ENCODE measurements around the gene PTPRD. TPM values are rescaled to one million over a fixed set of nuclear protein-coding genes. Genes with fewer than 3 reads are reported as not detected.

The PTPRD gene
- total RNA-seq, 1 donor from 2014 or later = 136 TPM

DNA sequence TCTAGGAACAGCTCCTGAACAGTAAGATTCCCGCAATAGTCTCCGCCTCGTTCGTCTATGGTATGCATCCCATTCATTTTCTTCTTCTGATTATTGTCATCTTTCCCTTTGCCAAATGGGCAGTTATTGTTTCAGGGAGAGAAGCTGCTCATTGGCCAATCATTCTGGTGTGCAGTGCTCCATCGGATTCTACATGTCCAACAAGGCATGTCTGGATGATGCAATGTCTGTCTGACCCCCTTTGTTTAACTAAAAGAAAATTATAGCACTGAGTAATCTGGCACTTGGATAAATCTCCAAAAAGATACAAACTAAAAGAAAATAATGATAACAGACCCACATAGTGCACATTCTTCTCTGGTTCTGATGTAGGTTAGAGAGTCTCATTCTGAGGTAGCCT is 2297.6 kb downstream of the PTPRD start:
- H3K36me3 ChIP-seq = no peaks in the 10 kb centered on the region
- no peak overlapping the region for H3K4me2 ChIP-seq
- Mint-ChIP-seq H3K27me3 (ENCODE audit: insufficient read depth, low read depth) (no peaks in the 10 kb centered on the region), H3K9me3 (peaks cover 2% of the 10 kb centered on the region), H3K36me3 (peaks cover 19% of the 10 kb centered on the region), H3K4me1 (no peaks in the 10 kb centered on the region), H3K4me3 (no peak overlapping the region), H3K27ac (no peak overlapping the region)
- H3K9ac ChIP-seq = no peak overlapping the region
- no peak for DNase-seq (ENCODE audit: low spot score)
- no peak for TF ChIP-seq EZH2 (IDR thresholded peaks at IDR 0.05)
- no peak for TF ChIP-seq EZH2phosphoT487 (IDR thresholded peaks at IDR 0.05)
- TF ChIP-seq, protein P1, sequence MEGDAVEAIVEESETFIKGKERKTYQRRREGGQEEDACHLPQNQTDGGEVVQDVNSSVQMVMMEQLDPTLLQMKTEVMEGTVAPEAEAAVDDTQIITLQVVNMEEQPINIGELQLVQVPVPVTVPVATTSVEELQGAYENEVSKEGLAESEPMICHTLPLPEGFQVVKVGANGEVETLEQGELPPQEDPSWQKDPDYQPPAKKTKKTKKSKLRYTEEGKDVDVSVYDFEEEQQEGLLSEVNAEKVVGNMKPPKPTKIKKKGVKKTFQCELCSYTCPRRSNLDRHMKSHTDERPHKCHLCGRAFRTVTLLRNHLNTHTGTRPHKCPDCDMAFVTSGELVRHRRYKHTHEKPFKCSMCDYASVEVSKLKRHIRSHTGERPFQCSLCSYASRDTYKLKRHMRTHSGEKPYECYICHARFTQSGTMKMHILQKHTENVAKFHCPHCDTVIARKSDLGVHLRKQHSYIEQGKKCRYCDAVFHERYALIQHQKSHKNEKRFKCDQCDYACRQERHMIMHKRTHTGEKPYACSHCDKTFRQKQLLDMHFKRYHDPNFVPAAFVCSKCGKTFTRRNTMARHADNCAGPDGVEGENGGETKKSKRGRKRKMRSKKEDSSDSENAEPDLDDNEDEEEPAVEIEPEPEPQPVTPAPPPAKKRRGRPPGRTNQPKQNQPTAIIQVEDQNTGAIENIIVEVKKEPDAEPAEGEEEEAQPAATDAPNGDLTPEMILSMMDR (IDR thresholded peaks at IDR 0.05) = no peak
- H4K20me1 ChIP-seq (ENCODE audit: low read depth) = no peaks in the 10 kb centered on the region
- no peak overlapping the region for H3K4me3 ChIP-seq
- no peaks in the 10 kb centered on the region for H3K9me3 ChIP-seq (ENCODE audit: low read depth)
- H3K27me3 ChIP-seq = no peaks in the 10 kb centered on the region
- H3K4me1 ChIP-seq = no peaks in the 10 kb centered on the region
- no peaks in the 10 kb centered on the region for H3F3A ChIP-seq (ENCODE audit: low read depth)
- H3K79me2 ChIP-seq (ENCODE audit: low read depth) = no peaks in the 10 kb centered on the region
- H3K27ac ChIP-seq = no peak overlapping the region
- no peak overlapping the region for H2AFZ ChIP-seq (replicated peaks)

DNA sequence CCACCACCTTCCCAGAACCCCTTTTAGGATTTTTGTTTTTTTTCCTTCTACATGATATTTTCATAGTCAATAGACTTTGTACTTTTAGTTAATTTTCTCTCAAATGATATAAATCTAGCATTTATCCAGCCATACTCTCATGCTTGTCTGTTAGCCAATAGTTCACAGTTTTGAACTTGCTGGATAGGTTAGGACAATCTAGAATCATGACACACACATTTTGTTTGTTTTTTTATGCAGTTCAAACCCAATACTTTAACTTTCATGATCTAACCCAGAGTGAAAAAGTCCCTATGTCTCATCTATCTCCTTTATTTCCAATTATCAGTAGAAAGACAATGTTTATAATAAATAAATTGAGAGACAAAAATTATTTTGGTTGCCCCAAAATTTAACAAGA is 2303.5 kb downstream of the PTPRD start:
- no peak overlapping the region for H2AFZ ChIP-seq (replicated peaks)
- H3F3A ChIP-seq (ENCODE audit: low read depth) = no peaks in the 10 kb centered on the region
- no peaks in the 10 kb centered on the region for H3K27me3 Mint-ChIP-seq (ENCODE audit: insufficient read depth, low read depth)
- H3K4me3 ChIP-seq = no peak overlapping the region
- H3K4me3 Mint-ChIP-seq = no peak overlapping the region
- H3K9ac ChIP-seq = no peak overlapping the region
- H3K79me2 ChIP-seq (ENCODE audit: low read depth) = no peaks in the 10 kb centered on the region
- peaks cover 15% of the 10 kb centered on the region for H3K36me3 Mint-ChIP-seq
- H3K27ac Mint-ChIP-seq = no peak overlapping the region
- H4K20me1 ChIP-seq (ENCODE audit: low read depth) = no peaks in the 10 kb centered on the region
- H3K4me1 Mint-ChIP-seq = no peaks in the 10 kb centered on the region
- TF ChIP-seq, protein P1 (IDR thresholded peaks at IDR 0.05) = no peak
- no peak for TF ChIP-seq EZH2phosphoT487 (IDR thresholded peaks at IDR 0.05)
- TF ChIP-seq EZH2 (IDR thresholded peaks at IDR 0.05) = no peak
- no peaks in the 10 kb centered on the region for H3K9me3 ChIP-seq (ENCODE audit: low read depth)
- peaks cover 19% of the 10 kb centered on the region for H3K9me3 Mint-ChIP-seq
- no peak overlapping the region for H3K4me2 ChIP-seq
- H3K27me3 ChIP-seq = no peaks in the 10 kb centered on the region
- H3K27ac ChIP-seq = no peak overlapping the region
- DNase-seq (ENCODE audit: low spot score) = no peak
- H3K36me3 ChIP-seq = no peaks in the 10 kb centered on the region
- no peaks in the 10 kb centered on the region for H3K4me1 ChIP-seq

DNA sequence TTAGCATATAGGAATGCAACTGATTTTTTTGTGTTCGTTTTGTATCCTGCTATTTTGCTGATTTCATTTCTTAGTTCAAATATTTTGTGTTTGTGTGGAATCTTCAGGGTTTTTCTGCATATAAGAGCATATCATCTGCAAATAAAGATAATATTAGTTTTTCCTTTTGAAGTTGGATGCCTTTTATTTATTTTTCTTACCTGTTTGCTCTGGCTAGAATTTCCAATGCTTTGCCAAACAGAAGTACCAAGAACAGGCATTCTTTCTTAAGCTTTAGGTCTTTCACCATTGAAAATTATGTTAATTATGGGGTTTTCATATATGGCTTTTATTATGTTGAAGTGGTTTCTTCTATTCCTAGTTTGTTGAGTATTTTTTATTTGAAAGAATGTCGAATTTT is 2308.1 kb downstream of the PTPRD start:
- H3K27me3 ChIP-seq = no peaks in the 10 kb centered on the region
- no peak overlapping the region for H2AFZ ChIP-seq (replicated peaks)
- H4K20me1 ChIP-seq (ENCODE audit: low read depth) = no peaks in the 10 kb centered on the region
- no peak overlapping the region for H3K9ac ChIP-seq
- Mint-ChIP-seq H3K4me1 (no peaks in the 10 kb centered on the region), H3K4me3 (no peak overlapping the region), H3K27me3 (ENCODE audit: insufficient read depth, low read depth) (no peaks in the 10 kb centered on the region), H3K9me3 (peaks cover 20% of the 10 kb centered on the region), H3K27ac (no peak overlapping the region), H3K36me3 (peaks cover 5% of the 10 kb centered on the region)
- TF ChIP-seq, protein P1 (IDR thresholded peaks at IDR 0.05) = no peak
- TF ChIP-seq EZH2phosphoT487 (IDR thresholded peaks at IDR 0.05) = no peak
- TF ChIP-seq EZH2 (IDR thresholded peaks at IDR 0.05) = no peak
- H3K36me3 ChIP-seq = no peaks in the 10 kb centered on the region
- H3K9me3 ChIP-seq (ENCODE audit: low read depth) = no peaks in the 10 kb centered on the region
- H3K4me2 ChIP-seq = no peak overlapping the region
- H3K79me2 ChIP-seq (ENCODE audit: low read depth) = no peaks in the 10 kb centered on the region
- DNase-seq (ENCODE audit: low spot score) = no peak
- no peak overlapping the region for H3K4me3 ChIP-seq
- no peaks in the 10 kb centered on the region for H3F3A ChIP-seq (ENCODE audit: low read depth)
- no peaks in the 10 kb centered on the region for H3K4me1 ChIP-seq
- no peak overlapping the region for H3K27ac ChIP-seq

Measured in neural progenitor cell (in vitro differentiated cells).